ENCODE results near the gene VAT1L. TPM values are rescaled to one million over a fixed set of nuclear protein-coding genes. Genes with fewer than 3 reads are reported as not detected.

The VAT1L gene
- total and polyA plus RNA-seq, 10 of the 15 experiments (the other 5 are each of a cell fraction or from before 2014, with no cell fraction given): 0.06 to 0.18 (median 0.10) TPM; not detected in 5

- WGBS (ENCODE audit: insufficient coverage, insufficient replicate concordance, low lambda C conversion rate, missing lambda C conversion rate): 56% methylated on average over 34 of the region's 38 CpGs
- Histone ChIP-seq H3K9me3 (replicated peaks; ENCODE audit: control insufficient read depth, insufficient read depth, low read length) (no peaks in the 10 kb centered on the region), H3K79me2 (ENCODE audit: control insufficient read depth, insufficient read depth, low read length) (no peaks in the 10 kb centered on the region), H3K4me1 (ENCODE audit: control insufficient read depth, insufficient read depth, low read length) (no peaks in the 10 kb centered on the region), H3K36me3 (ENCODE audit: control insufficient read depth in 2 of 2, insufficient read depth in 2 of 2, low read length in 1 of 2) (no peaks in the 10 kb centered on the region), H2AFZ (ENCODE audit: control insufficient read depth, low read depth, low read length) (no peak overlapping the region), H3K27ac (ENCODE audit: control insufficient read depth, insufficient read depth) (no peak overlapping the region), H3K4me2 (ENCODE audit: control insufficient read depth, insufficient read depth) (no peak overlapping the region), H4K20me1 (ENCODE audit: control insufficient read depth, insufficient read depth) (no peaks in the 10 kb centered on the region), H3K27me3 (replicated peaks in 1 of 2; ENCODE audit: control insufficient read depth in 2 of 2, insufficient read depth in 2 of 2, low read length in 1 of 2) (peaks cover 7 to 16% of the 10 kb centered on the region in 2 experiments), H3K4me3 (no peak overlapping the region), H3K9ac (ENCODE audit: control insufficient read depth, insufficient read depth, low read length) (no peak overlapping the region)
- ATAC-seq (peak; percentile 41; the same call in 1 of the 3 replicates), FAIRE-seq (no peak), DNase-seq (ENCODE audit: low read depth, low spot score) (no peak)
- ChIA-PET RAD21 (ENCODE audit: unreplicated experiment) (no interaction called here), SMC1A (ENCODE audit: uncharacterized antibody, unreplicated experiment) (no interaction called here), CTCF (interaction anchor here (1.1 kb wide), 1 partner anchor 219 kb away, joined by 3 read pairs; no protein-coding TSS in a partner anchor), POLR2A (no interaction called here)
- intact Hi-C loops (cut with micrococcal nuclease; ENCODE audit: unreplicated experiment): loop anchor here (5.0 kb wide), 1 partner anchor 107 kb away; no protein-coding TSS in a partner anchor
- BruUV-seq (replicated peaks): no TSS peak
- peak; percentile 13 to 16 (median 14); a peak in 2 of 6 replicates for TF ChIP-seq CTCF (IDR thresholded peaks at IDR 0.05 in 2 of 3, conservative IDR thresholded peaks at IDR 0.05 in 1 of 3; ENCODE audit: control insufficient read depth in 2 of 3, extremely low read depth in 1 of 3, insufficient read depth in 1 of 3, low read depth in 3 of 3, low read length in 3 of 3)
- TF ChIP-seq STAT1 (conservative IDR thresholded peaks at IDR 0.05): no peak
- TF ChIP-seq RBBP5 (conservative IDR thresholded peaks at IDR 0.05): no peak
- no peak for TF ChIP-seq IRF3 (IDR thresholded peaks at IDR 0.05)
- TF ChIP-seq TAF1 (IDR thresholded peaks at IDR 0.05; ENCODE audit: borderline replicate concordance, low read depth, low read length): no peak
- no peak for TF ChIP-seq BRCA1 (IDR thresholded peaks at IDR 0.05; ENCODE audit: low read depth, low read length)
- in situ Hi-C loops (cut with MboI): no loop called here
Observed at GRCh38 chr16:77784441-77785372, 3.7 kb upstream of the VAT1L start.
